Measurements from ENCODE around the gene PPID. TPM values are rescaled to one million over a fixed set of nuclear protein-coding genes. Genes with fewer than 3 reads are reported as not detected.
"Not testable (repeated sequence)": the region's sequence is repeated elsewhere in the genome, so short reads cannot be mapped to it uniquely, and the experiment has no call there.

Gene PPID
- polyA plus RNA-seq, 1 donor from 2014 or later, result 65.2 TPM

- Histone ChIP-seq H3K9me3 (ENCODE audit: low read length) (no peaks in the 10 kb centered on the region), H3K4me2 (ENCODE audit: low read length) (no peak overlapping the region), H2AFZ (ENCODE audit: low read depth, low read length) (no peak overlapping the region), H3K79me2 (replicated peaks; ENCODE audit: insufficient read depth, low read length) (no peaks in the 10 kb centered on the region), H3K27ac (ENCODE audit: low read length) (no peak overlapping the region), H3K27me3 (ENCODE audit: insufficient read depth, low read depth, low read length) (no peaks in the 10 kb centered on the region), H3K36me3 (ENCODE audit: insufficient read depth, low read length) (no peaks in the 10 kb centered on the region), H3K9me2 (ENCODE audit: insufficient read depth, low read length) (no peaks in the 10 kb centered on the region), H3K4me3 (ENCODE audit: low read length) (no peak overlapping the region), H3F3A (ENCODE audit: insufficient read depth, low read length, poor library complexity, severe bottlenecking) (no peaks in the 10 kb centered on the region), H3K9ac (ENCODE audit: low read length) (no peak overlapping the region), H4K20me1 (ENCODE audit: insufficient read depth) (no peaks in the 10 kb centered on the region)
- no peak for TF ChIP-seq MXI1 (conservative IDR thresholded peaks at IDR 0.05; ENCODE audit: poor library complexity, severe bottlenecking)
Observed at GRCh38 chr4:158756588-158756987, 33.4 kb upstream of the PPID start.

GRCh38 chr4:158755819-158756218 is 32.6 kb upstream of the PPID start:
- not testable (repeated sequence) for H3K4me2 ChIP-seq (ENCODE audit: low read length); H3K4me3 ChIP-seq (ENCODE audit: low read length); H3K79me2 ChIP-seq (replicated peaks; ENCODE audit: insufficient read depth, low read length); H2AFZ ChIP-seq (ENCODE audit: low read depth, low read length); H3K27me3 ChIP-seq (ENCODE audit: insufficient read depth, low read depth, low read length); H3K36me3 ChIP-seq (ENCODE audit: insufficient read depth, low read length); H3K9ac ChIP-seq (ENCODE audit: low read length); H3K9me2 ChIP-seq (ENCODE audit: insufficient read depth, low read length); H3K9me3 ChIP-seq (ENCODE audit: low read length); H3K27ac ChIP-seq (ENCODE audit: low read length); H4K20me1 ChIP-seq (ENCODE audit: insufficient read depth); H3F3A ChIP-seq (ENCODE audit: insufficient read depth, low read length, poor library complexity, severe bottlenecking)

- H2AFZ ChIP-seq (ENCODE audit: low read depth, low read length), result no peak overlapping the region
- no peaks in the 10 kb centered on the region for H4K20me1 ChIP-seq (ENCODE audit: insufficient read depth)
- H3K4me2 ChIP-seq (ENCODE audit: low read length), result no peak overlapping the region
- no peak overlapping the region for H3K9ac ChIP-seq (ENCODE audit: low read length)
- TF ChIP-seq TAF1 (IDR thresholded peaks at IDR 0.05; ENCODE audit: low read depth) (no peak), SMC3 (conservative IDR thresholded peaks at IDR 0.05; ENCODE audit: poor library complexity) (no peak), MXI1 (conservative IDR thresholded peaks at IDR 0.05; ENCODE audit: poor library complexity, severe bottlenecking) (no peak)
- H3K9me2 ChIP-seq (ENCODE audit: insufficient read depth, low read length), result no peaks in the 10 kb centered on the region
- H3F3A ChIP-seq (ENCODE audit: insufficient read depth, low read length, poor library complexity, severe bottlenecking), result no peaks in the 10 kb centered on the region
- H3K4me3 ChIP-seq (ENCODE audit: low read length), result no peak overlapping the region
- no peaks in the 10 kb centered on the region for H3K9me3 ChIP-seq (ENCODE audit: low read length)
- no peaks in the 10 kb centered on the region for H3K36me3 ChIP-seq (ENCODE audit: insufficient read depth, low read length)
- H3K27ac ChIP-seq (ENCODE audit: low read length), result no peak overlapping the region
- H3K79me2 ChIP-seq (replicated peaks; ENCODE audit: insufficient read depth, low read length), result no peaks in the 10 kb centered on the region
- H3K27me3 ChIP-seq (ENCODE audit: insufficient read depth, low read depth, low read length), result no peaks in the 10 kb centered on the region
Observed at GRCh38 chr4:158754385-158755180, 31.4 kb upstream of the PPID start.

GRCh38 chr4:158750379-158750778 is 27.2 kb upstream of the PPID start:
- TF ChIP-seq TAF1 (IDR thresholded peaks at IDR 0.05; ENCODE audit: low read depth) (no peak), SMC3 (conservative IDR thresholded peaks at IDR 0.05; ENCODE audit: poor library complexity) (no peak), CTCF (IDR thresholded peaks at IDR 0.05; ENCODE audit: poor library complexity, severe bottlenecking) (no peak), EP300 (conservative IDR thresholded peaks at IDR 0.05; ENCODE audit: poor library complexity, severe bottlenecking) (no peak), EZH2 (IDR thresholded peaks at IDR 0.05; ENCODE audit: borderline replicate concordance, insufficient read depth, low read length, poor library complexity, severe bottlenecking) (no peak), POLR2AphosphoS5 (IDR thresholded peaks at IDR 0.05) (no peak), REST (IDR thresholded peaks at IDR 0.05; ENCODE audit: borderline replicate concordance) (no peak), RAD21 (conservative IDR thresholded peaks at IDR 0.05) (no peak), MXI1 (conservative IDR thresholded peaks at IDR 0.05; ENCODE audit: poor library complexity, severe bottlenecking) (no peak)
- Histone ChIP-seq H3K4me3 (ENCODE audit: low read length) (no peak overlapping the region), H3K27ac (ENCODE audit: low read length) (no peak overlapping the region), H3K27me3 (ENCODE audit: insufficient read depth, low read depth, low read length) (no peaks in the 10 kb centered on the region), H3K4me2 (ENCODE audit: low read length) (no peak overlapping the region), H4K20me1 (ENCODE audit: insufficient read depth) (no peaks in the 10 kb centered on the region), H3K9me3 (ENCODE audit: low read length) (no peaks in the 10 kb centered on the region), H3K9ac (ENCODE audit: low read length) (no peak overlapping the region), H3K36me3 (ENCODE audit: insufficient read depth, low read length) (no peaks in the 10 kb centered on the region), H3F3A (ENCODE audit: insufficient read depth, low read length, poor library complexity, severe bottlenecking) (no peaks in the 10 kb centered on the region), H3K9me2 (ENCODE audit: insufficient read depth, low read length) (no peaks in the 10 kb centered on the region), H3K79me2 (replicated peaks; ENCODE audit: insufficient read depth, low read length) (no peaks in the 10 kb centered on the region), H2AFZ (ENCODE audit: low read depth, low read length) (no peak overlapping the region)

- not testable (repeated sequence) for H3K27ac ChIP-seq (ENCODE audit: low read length); H3K36me3 ChIP-seq (ENCODE audit: insufficient read depth, low read length); H3K9ac ChIP-seq (ENCODE audit: low read length); H3K4me2 ChIP-seq (ENCODE audit: low read length); H3K9me3 ChIP-seq (ENCODE audit: low read length); H2AFZ ChIP-seq (ENCODE audit: low read depth, low read length); H4K20me1 ChIP-seq (ENCODE audit: insufficient read depth); H3K9me2 ChIP-seq (ENCODE audit: insufficient read depth, low read length); H3K79me2 ChIP-seq (replicated peaks; ENCODE audit: insufficient read depth, low read length); H3K27me3 ChIP-seq (ENCODE audit: insufficient read depth, low read depth, low read length); H3F3A ChIP-seq (ENCODE audit: insufficient read depth, low read length, poor library complexity, severe bottlenecking); H3K4me3 ChIP-seq (ENCODE audit: low read length)
Observed at GRCh38 chr4:158746537-158746936, 23.3 kb upstream of the PPID start.

All from neural cell (in vitro differentiated cells).